IMR-90 (cell line): ENCODE results near the gene CDC20B.

Experiments used
- MXI1 ChIP-seq: IDR thresholded peaks from 2 replicates; pipeline ENCODE4 v1.6.1; 2012; ENCODE audit warnings: low read depth, mild to moderate bottlenecking, low read length, moderate library complexity, borderline replicate concordance
- POLR2A ChIP-seq: IDR thresholded peaks from 2 replicates; pipeline ENCODE4 v1.6.1; 2012; ENCODE audit warnings: mild to moderate bottlenecking, low read depth, low read length
- RAD21 ChIP-seq: IDR thresholded peaks from 2 replicates; pipeline ENCODE4 v1.6.1; 2012; ENCODE audit warnings: low read length, improper control_type of control experiment
- RCOR1 ChIP-seq: IDR thresholded peaks from 2 replicates; pipeline ENCODE4 v1.6.1; 2012; ENCODE audit warnings: mild to moderate bottlenecking, low read length, improper control_type of control experiment; ENCODE audit not compliant: insufficient replicate concordance
- TF ChIP-seq, protein P1 (sequence below): conservative IDR thresholded peaks from 2 replicates; pipeline ENCODE4 v1.5.1; 2012; ENCODE audit warnings: mild to moderate bottlenecking, low read depth, low read length, improper control_type of control experiment
- TF ChIP-seq, protein P2 (sequence below): fragments of 150-350 bp; IDR thresholded peaks from 2 replicates; pipeline ENCODE4 v1.6.1; 2016; ENCODE audit warnings: low read depth, mild to moderate bottlenecking, low read length, moderate library complexity, borderline replicate concordance

DNA sequence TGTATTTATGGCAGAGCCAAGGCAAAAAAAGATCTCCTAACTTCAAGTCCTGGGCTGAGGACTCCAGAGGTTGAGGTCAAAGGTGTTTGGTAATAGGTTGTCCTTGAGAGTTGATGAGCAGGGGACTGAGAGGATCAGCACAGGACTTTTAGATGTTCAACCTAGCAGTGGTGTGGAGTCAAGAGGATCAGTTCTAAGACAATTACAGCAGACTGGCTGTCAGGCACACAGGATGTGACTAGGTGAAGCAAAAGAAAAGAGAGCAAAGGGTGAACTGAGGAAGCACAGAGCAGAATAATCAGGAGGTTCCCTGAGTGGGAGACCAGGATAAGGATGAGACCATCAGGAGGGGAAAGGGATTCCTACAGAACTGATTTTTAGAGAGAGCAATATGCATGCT lies 59.6 kb downstream of the CDC20B start:
- TF ChIP-seq POLR2A (no peak), RAD21 (no peak), RCOR1 (no peak), MXI1 (no peak)
- TF ChIP-seq, protein P1, sequence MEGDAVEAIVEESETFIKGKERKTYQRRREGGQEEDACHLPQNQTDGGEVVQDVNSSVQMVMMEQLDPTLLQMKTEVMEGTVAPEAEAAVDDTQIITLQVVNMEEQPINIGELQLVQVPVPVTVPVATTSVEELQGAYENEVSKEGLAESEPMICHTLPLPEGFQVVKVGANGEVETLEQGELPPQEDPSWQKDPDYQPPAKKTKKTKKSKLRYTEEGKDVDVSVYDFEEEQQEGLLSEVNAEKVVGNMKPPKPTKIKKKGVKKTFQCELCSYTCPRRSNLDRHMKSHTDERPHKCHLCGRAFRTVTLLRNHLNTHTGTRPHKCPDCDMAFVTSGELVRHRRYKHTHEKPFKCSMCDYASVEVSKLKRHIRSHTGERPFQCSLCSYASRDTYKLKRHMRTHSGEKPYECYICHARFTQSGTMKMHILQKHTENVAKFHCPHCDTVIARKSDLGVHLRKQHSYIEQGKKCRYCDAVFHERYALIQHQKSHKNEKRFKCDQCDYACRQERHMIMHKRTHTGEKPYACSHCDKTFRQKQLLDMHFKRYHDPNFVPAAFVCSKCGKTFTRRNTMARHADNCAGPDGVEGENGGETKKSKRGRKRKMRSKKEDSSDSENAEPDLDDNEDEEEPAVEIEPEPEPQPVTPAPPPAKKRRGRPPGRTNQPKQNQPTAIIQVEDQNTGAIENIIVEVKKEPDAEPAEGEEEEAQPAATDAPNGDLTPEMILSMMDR: no peak
- TF ChIP-seq, protein P2, sequence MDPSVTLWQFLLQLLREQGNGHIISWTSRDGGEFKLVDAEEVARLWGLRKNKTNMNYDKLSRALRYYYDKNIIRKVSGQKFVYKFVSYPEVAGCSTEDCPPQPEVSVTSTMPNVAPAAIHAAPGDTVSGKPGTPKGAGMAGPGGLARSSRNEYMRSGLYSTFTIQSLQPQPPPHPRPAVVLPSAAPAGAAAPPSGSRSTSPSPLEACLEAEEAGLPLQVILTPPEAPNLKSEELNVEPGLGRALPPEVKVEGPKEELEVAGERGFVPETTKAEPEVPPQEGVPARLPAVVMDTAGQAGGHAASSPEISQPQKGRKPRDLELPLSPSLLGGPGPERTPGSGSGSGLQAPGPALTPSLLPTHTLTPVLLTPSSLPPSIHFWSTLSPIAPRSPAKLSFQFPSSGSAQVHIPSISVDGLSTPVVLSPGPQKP: no peak
